ENCODE data around the gene PM20D1.
A peak's percentile ranks its signal among the peaks of the same experiment; 100 is the strongest.
"Not testable (repeated sequence)": the region's sequence is repeated elsewhere in the genome, so short reads cannot be mapped to it uniquely, and the experiment has no call there.

The PM20D1 gene

GRCh38 chr1:205849619-205850355, at the start of gene PM20D1:
Gene PM20D1, minus strand, starts transcription at chr1:205850132. Its CDS starts 60 bp downstream, at chr1:205850072.
- H3K36me3 ChIP-seq (replicated peaks): no peaks in the 10 kb centered on the region
- H3K27me3 ChIP-seq (ENCODE audit: low read depth): no peaks in the 10 kb centered on the region
- in situ Hi-C loops (cut with MboI; ENCODE audit: low sequenced_read_pairs): no loop called here
- no peaks in the 10 kb centered on the region for H3K9me3 ChIP-seq
- H3K4me1 ChIP-seq: no peaks in the 10 kb centered on the region
- no peak within 1 kb of the TSS for H3K4me3 ChIP-seq
- no peak for DNase-seq (ENCODE audit: low spot score in 2 of 2)

GRCh38 chr1:205896351-205896750, 46.4 kb upstream of the PM20D1 start:
- in situ Hi-C loops (cut with MboI; ENCODE audit: low sequenced_read_pairs): no loop called here
- Histone ChIP-seq H3K9me3 (peaks cover 7% of the 10 kb centered on the region), H3K4me3 (no peak overlapping the region), H3K36me3 (replicated peaks) (no peaks in the 10 kb centered on the region), H3K4me1 (no peaks in the 10 kb centered on the region), H3K27me3 (ENCODE audit: low read depth) (no peaks in the 10 kb centered on the region)
- no peak for DNase-seq (ENCODE audit: low spot score in 2 of 2)

GRCh38 chr1:205894119-205894518, 44.2 kb upstream of the PM20D1 start:
- DNase-seq (ENCODE audit: low spot score in 2 of 2); H3K4me1 ChIP-seq; in situ Hi-C loops (cut with MboI; ENCODE audit: low sequenced_read_pairs); H3K4me3 ChIP-seq; H3K27me3 ChIP-seq (ENCODE audit: low read depth); H3K9me3 ChIP-seq; H3K36me3 ChIP-seq (replicated peaks): not testable (repeated sequence)

- H3K27me3 ChIP-seq (ENCODE audit: low read depth); H3K36me3 ChIP-seq (replicated peaks); H3K4me3 ChIP-seq; H3K4me1 ChIP-seq; H3K9me3 ChIP-seq; in situ Hi-C loops (cut with MboI; ENCODE audit: low sequenced_read_pairs); DNase-seq (ENCODE audit: low spot score in 2 of 2): not testable (repeated sequence)
Measured at GRCh38 chr1:205892175-205892574, 42.2 kb upstream of the PM20D1 start.

- H3K4me1 ChIP-seq; H3K27me3 ChIP-seq (ENCODE audit: low read depth); H3K9me3 ChIP-seq; DNase-seq (ENCODE audit: low spot score in 2 of 2); H3K4me3 ChIP-seq; H3K36me3 ChIP-seq (replicated peaks); in situ Hi-C loops (cut with MboI; ENCODE audit: low sequenced_read_pairs): not testable (repeated sequence)
Measured at GRCh38 chr1:205891481-205891880, 41.5 kb upstream of the PM20D1 start.

GRCh38 chr1:205890631-205891030, 40.7 kb upstream of the PM20D1 start:
- H3K36me3 ChIP-seq (replicated peaks); in situ Hi-C loops (cut with MboI; ENCODE audit: low sequenced_read_pairs); H3K4me3 ChIP-seq; DNase-seq (ENCODE audit: low spot score in 2 of 2); H3K27me3 ChIP-seq (ENCODE audit: low read depth); H3K9me3 ChIP-seq; H3K4me1 ChIP-seq: not testable (repeated sequence)

GRCh38 chr1:205889706-205890105, 39.8 kb upstream of the PM20D1 start:
- H3K4me3 ChIP-seq; H3K4me1 ChIP-seq; H3K27me3 ChIP-seq (ENCODE audit: low read depth); in situ Hi-C loops (cut with MboI; ENCODE audit: low sequenced_read_pairs); DNase-seq (ENCODE audit: low spot score in 2 of 2); H3K9me3 ChIP-seq; H3K36me3 ChIP-seq (replicated peaks): not testable (repeated sequence)

GRCh38 chr1:205889006-205889405, 39.1 kb upstream of the PM20D1 start:
- in situ Hi-C loops (cut with MboI; ENCODE audit: low sequenced_read_pairs); H3K27me3 ChIP-seq (ENCODE audit: low read depth); H3K9me3 ChIP-seq; H3K4me3 ChIP-seq; DNase-seq (ENCODE audit: low spot score in 2 of 2); H3K4me1 ChIP-seq; H3K36me3 ChIP-seq (replicated peaks): not testable (repeated sequence)

- Histone ChIP-seq H3K9me3 (no peaks in the 10 kb centered on the region), H3K4me3 (no peak overlapping the region), H3K36me3 (replicated peaks) (no peaks in the 10 kb centered on the region), H3K4me1 (no peaks in the 10 kb centered on the region), H3K27me3 (ENCODE audit: low read depth) (no peaks in the 10 kb centered on the region)
- DNase-seq (ENCODE audit: low spot score in 2 of 2): no peak
- in situ Hi-C loops (cut with MboI; ENCODE audit: low sequenced_read_pairs): no loop called here
Measured at GRCh38 chr1:205883792-205884191, 33.9 kb upstream of the PM20D1 start.

GRCh38 chr1:205880923-205881322, 31.0 kb upstream of the PM20D1 start:
- Histone ChIP-seq H3K4me1 (no peaks in the 10 kb centered on the region), H3K9me3 (no peaks in the 10 kb centered on the region), H3K27me3 (ENCODE audit: low read depth) (no peaks in the 10 kb centered on the region), H3K36me3 (replicated peaks) (no peaks in the 10 kb centered on the region), H3K4me3 (no peak overlapping the region)
- DNase-seq (ENCODE audit: low spot score in 2 of 2): no peak
- in situ Hi-C loops (cut with MboI; ENCODE audit: low sequenced_read_pairs): no loop called here

GRCh38 chr1:205879974-205880373, 30.0 kb upstream of the PM20D1 start:
- Histone ChIP-seq H3K9me3 (no peaks in the 10 kb centered on the region), H3K27me3 (ENCODE audit: low read depth) (no peaks in the 10 kb centered on the region), H3K4me3 (no peak overlapping the region), H3K4me1 (no peaks in the 10 kb centered on the region), H3K36me3 (replicated peaks) (no peaks in the 10 kb centered on the region)
- in situ Hi-C loops (cut with MboI; ENCODE audit: low sequenced_read_pairs): no loop called here
- no peak for DNase-seq (ENCODE audit: low spot score in 2 of 2)

- in situ Hi-C loops (cut with MboI; ENCODE audit: low sequenced_read_pairs): no loop called here
Measured at GRCh38 chr1:205878026-205878425, 28.1 kb upstream of the PM20D1 start.

GRCh38 chr1:205873148-205873547, 23.2 kb upstream of the PM20D1 start:
- H3K9me3 ChIP-seq; DNase-seq (ENCODE audit: low spot score in 2 of 2); H3K27me3 ChIP-seq (ENCODE audit: low read depth); in situ Hi-C loops (cut with MboI; ENCODE audit: low sequenced_read_pairs); H3K4me1 ChIP-seq; H3K36me3 ChIP-seq (replicated peaks); H3K4me3 ChIP-seq: not testable (repeated sequence)

More at GRCh38 chr1:205878026-205878425, 28.1 kb upstream of the PM20D1 start:
- Histone ChIP-seq H3K4me3 (no peak overlapping the region), H3K27me3 (ENCODE audit: low read depth) (no peaks in the 10 kb centered on the region), H3K36me3 (replicated peaks) (no peaks in the 10 kb centered on the region), H3K4me1 (no peaks in the 10 kb centered on the region), H3K9me3 (no peaks in the 10 kb centered on the region)
- no peak for DNase-seq (ENCODE audit: low spot score in 2 of 2)

- Histone ChIP-seq H3K4me3 (no peak overlapping the region), H3K36me3 (replicated peaks) (no peaks in the 10 kb centered on the region), H3K9me3 (no peaks in the 10 kb centered on the region), H3K4me1 (peaks cover 6% of the 10 kb centered on the region; the same call in 1 of the 2 replicates), H3K27me3 (ENCODE audit: low read depth) (no peaks in the 10 kb centered on the region)
- in situ Hi-C loops (cut with MboI; ENCODE audit: low sequenced_read_pairs): no loop called here
- DNase-seq (ENCODE audit: low spot score in 2 of 2): peak in 1 of 2 experiments; percentile 13
Measured at GRCh38 chr1:205870236-205870635, 20.3 kb upstream of the PM20D1 start.

GRCh38 chr1:205861540-205861939, 11.6 kb upstream of the PM20D1 start:
- in situ Hi-C loops (cut with MboI; ENCODE audit: low sequenced_read_pairs): no loop called here
- DNase-seq (ENCODE audit: low spot score in 2 of 2): no peak
- Histone ChIP-seq H3K4me1 (peaks cover 5% of the 10 kb centered on the region), H3K27me3 (ENCODE audit: low read depth) (no peaks in the 10 kb centered on the region), H3K36me3 (replicated peaks) (no peaks in the 10 kb centered on the region), H3K4me3 (no peak overlapping the region), H3K9me3 (no peaks in the 10 kb centered on the region)

Data from HAP-1 (cell line).